ENCODE data around the gene TEX53. TPM values are rescaled to one million over a fixed set of nuclear protein-coding genes. Genes with fewer than 3 reads are reported as not detected.

The TEX53 gene
- total RNA-seq = not detected

DNA sequence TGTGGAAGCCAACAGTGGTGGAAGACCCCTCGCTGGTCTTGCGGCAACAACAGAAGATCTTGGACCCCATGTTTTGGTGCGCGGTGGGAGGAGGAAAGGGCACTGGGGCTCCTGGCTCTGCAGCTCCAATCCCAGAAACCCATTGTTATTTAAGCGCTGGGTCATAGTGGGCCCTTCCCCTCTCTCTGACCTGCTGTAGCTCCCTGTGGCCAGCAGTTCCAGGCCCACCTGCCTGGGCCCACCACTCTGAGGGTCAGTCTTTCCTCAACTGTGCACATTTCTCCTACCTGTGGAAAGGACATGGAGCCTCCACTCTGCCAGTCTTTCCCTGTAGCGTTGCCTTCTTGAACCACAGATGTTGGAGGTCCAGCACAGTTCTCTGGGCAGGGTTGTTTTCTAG lies at the start of gene TEX53:
TEX53 (minus strand) TSS at position 101 of the 400 bp plus-strand sequence; CDS start at position 70, 31 bp downstream.

DNA sequence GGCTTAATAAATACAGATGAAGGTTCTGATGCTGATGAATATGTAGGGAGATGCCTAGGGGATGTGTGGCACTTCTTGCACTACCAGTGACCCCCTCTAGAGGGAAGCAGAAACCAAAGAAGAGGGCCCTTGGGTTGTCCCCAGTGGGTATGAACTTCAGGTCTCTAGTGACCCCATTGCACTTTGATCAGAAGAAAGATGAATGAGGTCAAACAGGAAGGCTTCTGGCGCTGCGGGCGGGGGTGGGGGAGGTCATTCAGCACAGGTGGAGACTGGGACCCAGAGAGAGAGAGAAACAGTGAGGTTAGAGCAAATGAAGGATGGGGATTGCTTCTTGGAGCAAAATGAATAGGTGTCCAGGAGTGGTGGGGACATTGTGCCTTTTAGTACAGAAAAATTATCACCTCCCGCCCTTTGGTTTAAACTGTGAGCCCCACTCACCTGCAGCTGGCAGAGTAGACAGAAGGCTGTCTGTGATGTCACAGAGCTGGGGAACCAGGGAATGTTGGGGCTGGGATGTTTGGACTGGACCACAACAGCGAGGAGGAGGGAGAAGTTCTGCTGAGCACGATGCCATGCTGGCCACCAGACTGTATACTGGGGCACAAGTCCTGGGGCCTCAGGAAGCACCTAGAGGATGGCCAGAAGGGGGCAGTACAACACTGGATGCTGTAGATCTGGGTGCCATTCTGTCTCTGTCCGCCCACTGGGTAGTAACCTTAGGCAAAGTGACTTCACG lies 24.2 kb upstream of the TEX53 start, which contains the start of gene TEX48:
TEX48 (minus strand) TSS at position 599 of the 739 bp plus-strand sequence. CDS start 10,469 bp downstream, outside the sequence.

Small RNAs within 50 kb of the gene (small RNA-seq; reads per million reads assigned to genes)
- not detected for gene RF00019 (ENCODE audit: low replicate concordance)

Other genes starting within 250 kb of the TEX53 start
- gene WHRN, start 152.3 kb downstream of the TEX53 start, total RNA-seq = 7.8 TPM
- 120 TPM for gene ATP6V1G1, start 70.0 kb downstream of the TEX53 start, total RNA-seq
- 7.7 TPM for gene TMEM268, start 46.5 kb downstream of the TEX53 start, total RNA-seq
- gene TEX48, start 24.4 kb upstream of the TEX53 start, total RNA-seq = not detected
- 5.8 TPM for gene TNFSF15, start 148.2 kb upstream of the TEX53 start, total RNA-seq

Measured in metanephros (tissue), 2 donors.